ENCODE measurements around the gene MCAM.

The MCAM gene

DNA sequence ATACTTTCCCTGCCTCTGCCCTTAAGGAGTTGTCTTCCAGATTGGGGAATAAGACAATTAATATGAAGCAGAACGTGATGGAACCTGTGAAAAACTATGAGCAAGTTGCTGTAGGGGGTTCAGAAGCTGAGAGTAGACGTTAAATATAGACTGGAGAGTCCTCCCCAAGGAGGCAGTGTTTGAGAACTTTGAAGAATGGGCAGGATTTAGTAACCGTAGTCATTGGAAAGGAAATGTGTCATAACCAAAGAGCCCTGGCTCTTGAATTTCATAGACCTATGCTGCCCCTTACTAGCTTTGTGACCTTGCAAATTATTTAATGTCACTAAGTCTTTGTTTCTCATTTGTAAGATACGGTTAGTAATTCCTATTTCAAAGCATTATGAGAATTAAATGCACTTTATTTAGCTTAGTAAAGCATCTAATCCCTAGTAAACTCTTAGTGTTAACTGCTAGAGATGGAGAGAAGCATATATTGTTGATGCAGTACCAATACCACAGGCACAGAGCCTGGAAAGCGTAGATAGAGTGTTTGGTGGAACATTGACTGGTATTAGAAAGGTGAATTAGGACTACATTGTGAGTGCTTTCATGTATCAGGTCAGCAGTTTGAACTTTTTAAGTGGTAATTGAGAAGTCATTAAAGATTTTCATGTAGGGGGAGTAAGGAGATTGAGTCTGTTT, 54.1 kb downstream of the MCAM start:
- DNase-seq (ENCODE audit: low read depth in 2 of 2) = no peak

DNA sequence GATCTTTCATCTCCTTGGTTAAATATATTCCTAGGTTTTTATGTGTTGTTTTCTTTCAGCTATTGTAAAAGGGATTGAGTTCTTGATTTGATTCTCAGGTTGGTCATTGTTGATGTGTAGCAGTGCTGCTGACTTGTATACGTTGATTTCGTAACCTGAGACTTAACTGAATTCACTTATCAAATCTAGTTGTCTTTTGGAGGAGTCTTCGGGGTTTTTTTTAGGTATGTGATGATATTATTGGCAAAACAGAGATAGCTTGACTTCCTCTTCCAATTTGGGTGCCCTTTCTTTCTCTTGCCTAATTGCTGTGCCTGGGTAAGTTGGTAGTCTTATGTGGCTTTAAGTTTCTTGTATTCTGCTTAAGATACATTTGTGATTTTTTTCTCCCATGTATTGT, 57.9 kb downstream of the MCAM start:
- DNase-seq (ENCODE audit: low read depth in 2 of 2) = no peak
